Ovary (tissue), 9 donors: ENCODE results near the gene ZW10. TPM values are rescaled to one million over a fixed set of nuclear protein-coding genes. Genes with fewer than 3 reads are reported as not detected.

Experiments used
- DNase-seq, 5 donors: peaks; one replicate each; pipeline ENCODE4 v3.0.0-alpha.2; 2019 to 2020
- H3K27ac ChIP-seq, 2 donors: fragments of 200-600 bp; one replicate each; pipeline versions ENCODE4 v1.5.1 to v1.8.0; 2019 to 2022
- H3K27me3 ChIP-seq: fragments of 200-600 bp; one replicate; pipeline ENCODE4 v1.8.0; 2022
- H3K36me3 ChIP-seq: fragments of 200-600 bp; sonication (generic); one replicate; pipeline ENCODE4 v1.5.1; 2019
- H3K4me1 ChIP-seq: one replicate; pipeline ENCODE4 v1.8.1; 2013; ENCODE audit warnings: mild to moderate bottlenecking, moderate library complexity; ENCODE audit not compliant: insufficient read depth
- H3K4me3 ChIP-seq: fragments of 200-600 bp; sonication (generic); one replicate; pipeline ENCODE4 v1.5.1; 2017
- H3K9me3 ChIP-seq, 2 donors: fragments of 200-600 bp in 1 of 2; sonication (generic) in 1 of 2; one replicate each; pipeline versions ENCODE4 v1.5.1 to v1.8.1; 2013 to 2019; ENCODE audit warnings: mild to moderate bottlenecking in 1 of 2, moderate library complexity in 1 of 2
- EP300 ChIP-seq: sonication (generic); formaldehyde crosslinking; IDR thresholded peaks from one replicate; pipeline ENCODE4 v1.6.1; 2017; ENCODE audit warnings: antibody characterized with exemption
- POLR2A ChIP-seq: fragments of 450-650 bp; IDR thresholded peaks from one replicate; pipeline ENCODE4 v1.6.1; 2017; ENCODE audit warnings: antibody characterized with exemption, mild to moderate bottlenecking, moderate library complexity
- WGBS, 3 donors: extraction: QIAGEN DNeasy Blood & Tissue Kit in 1 of 3; methylation state at CpG; one replicate each; pipeline versions ENCODE4 v1.1.5 to v1.1.7; 2013 to 2017; 5-methylcytosine and 5-hydroxymethylcytosine counted together
- intact Hi-C, 4 donors: fragments of 100-400 bp; cut with DNase I; formaldehyde crosslinking; loops; one replicate each; pipeline versions ENCODE4 v1.11.0 to v1.15.1; 2022 to 2023
- polyA plus RNA-seq, 2 donors: library from polyadenylated mRNA; stranded (reverse); fragments of 200-250 nt in 1 of 2; fragments of 350-450 nt in 1 of 2; fragmentation: Illumina TruSeq in 1 of 2; extraction: RNeasy Lipid Tissue Mini Kit (QIAGEN cat#74804) in 1 of 2; gene quantifications; one replicate each; pipeline ENCODE4 v1.2.3, GENCODE V29; 2013 to 2014
- small RNA-seq: library from RNA; depleted of rRNA; stranded (forward); fragments of <200 nt; gene quantifications from one replicate; pipeline ENCODE3, GENCODE V24; 2016
- total RNA-seq, 7 donors: library from RNA; depleted of rRNA in 2 of 7; stranded (reverse); fragments of >200 nt in 2 of 7; fragmentation: NEBNext Ultra II Directional in 3 of 7; extraction: Animal tissue kit (Norgen Biotek cat#: 25700) in 3 of 7; gene quantifications; one replicate each; pipeline versions ENCODE4 v1.1.0 to v1.2.4, GENCODE V29; 2016 to 2023
- TF ChIP-seq, protein P1 (sequence below), 3 donors: fragments of 450-650 bp in 2 of 3; fragments of 200-600 bp in 1 of 3; IDR thresholded peaks; one replicate each; pipeline versions ENCODE4 v1.5.1 to v1.8.0; 2016 to 2022; ENCODE audit warnings: antibody characterized with exemption in 3 of 3, mild to moderate bottlenecking in 1 of 3
- donor health status: DM: no; HTN: no; CAD: no; lungs with moderate emphysema.
- donor health status: DM: no; HTN: no; CAD: no.
- donor health status: Bipolar disorder and iron deficiency.
- donor health status: DM: yes; HTN: yes; CAD: no.
- donor health status: DM: no; HTN: no; CAD: no.
- donor health status: DM: yes; HTN: yes; CAD: no.

ZW10 gene
- total and polyA plus RNA-seq, 9 donors: 7.0 to 12.6 (median 11.7) TPM

DNA sequence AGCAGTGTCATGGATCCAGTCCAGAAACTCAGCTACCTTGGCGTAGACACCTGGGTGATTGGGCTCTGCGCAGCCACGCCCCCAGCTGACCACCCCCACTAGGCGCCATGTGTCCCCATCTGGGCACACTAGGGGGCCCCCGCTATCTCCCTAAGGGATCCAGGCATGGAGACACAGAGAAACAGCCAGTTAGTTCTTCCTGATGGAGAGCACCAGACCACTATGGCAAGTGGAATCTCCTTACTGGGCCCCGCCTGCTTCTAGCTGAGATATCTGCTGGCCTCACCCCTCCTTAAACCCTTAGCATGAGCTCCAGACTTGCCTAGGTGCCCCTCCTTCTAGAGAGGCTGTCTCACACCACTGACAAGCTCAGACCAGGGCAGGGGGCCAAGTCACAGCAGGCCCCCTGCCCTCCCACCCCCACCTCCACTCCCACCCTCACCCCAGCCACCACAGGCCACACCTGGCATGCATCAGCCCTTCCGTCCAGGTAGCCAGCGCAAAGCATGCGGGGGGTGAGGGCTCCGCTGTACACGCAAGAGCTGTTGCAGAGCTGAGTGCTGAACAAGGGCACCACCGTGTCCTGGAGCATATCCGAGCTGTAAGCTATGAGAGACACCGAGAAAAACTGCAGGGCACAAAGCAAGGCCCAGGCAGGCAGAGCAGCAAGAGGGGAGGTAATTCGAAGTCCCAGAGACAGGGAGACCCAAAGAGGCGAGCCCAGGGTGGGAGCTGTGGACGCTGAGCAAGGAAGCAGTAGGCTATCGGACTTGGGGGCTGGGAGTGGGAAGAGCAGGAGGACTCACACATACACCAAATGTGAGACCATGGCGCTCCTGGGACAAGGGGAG, 83.5 kb downstream of the ZW10 start:
- Histone ChIP-seq H3K9me3 (no peaks in the 10 kb centered on the region), H3K4me3 (no peak overlapping the region), H3K36me3 (no peaks in the 10 kb centered on the region), H3K27me3 (no peaks in the 10 kb centered on the region), H3K4me1 (no peaks in the 10 kb centered on the region), H3K27ac (no peak overlapping the region)
- no peak for DNase-seq
- intact Hi-C loops: no loop called here
- WGBS, 3 donors: 89 to 92% (median 92%) methylated on average over 19 of the region's 19 CpGs
- TF ChIP-seq, protein P1, sequence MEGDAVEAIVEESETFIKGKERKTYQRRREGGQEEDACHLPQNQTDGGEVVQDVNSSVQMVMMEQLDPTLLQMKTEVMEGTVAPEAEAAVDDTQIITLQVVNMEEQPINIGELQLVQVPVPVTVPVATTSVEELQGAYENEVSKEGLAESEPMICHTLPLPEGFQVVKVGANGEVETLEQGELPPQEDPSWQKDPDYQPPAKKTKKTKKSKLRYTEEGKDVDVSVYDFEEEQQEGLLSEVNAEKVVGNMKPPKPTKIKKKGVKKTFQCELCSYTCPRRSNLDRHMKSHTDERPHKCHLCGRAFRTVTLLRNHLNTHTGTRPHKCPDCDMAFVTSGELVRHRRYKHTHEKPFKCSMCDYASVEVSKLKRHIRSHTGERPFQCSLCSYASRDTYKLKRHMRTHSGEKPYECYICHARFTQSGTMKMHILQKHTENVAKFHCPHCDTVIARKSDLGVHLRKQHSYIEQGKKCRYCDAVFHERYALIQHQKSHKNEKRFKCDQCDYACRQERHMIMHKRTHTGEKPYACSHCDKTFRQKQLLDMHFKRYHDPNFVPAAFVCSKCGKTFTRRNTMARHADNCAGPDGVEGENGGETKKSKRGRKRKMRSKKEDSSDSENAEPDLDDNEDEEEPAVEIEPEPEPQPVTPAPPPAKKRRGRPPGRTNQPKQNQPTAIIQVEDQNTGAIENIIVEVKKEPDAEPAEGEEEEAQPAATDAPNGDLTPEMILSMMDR (IDR thresholded peaks at IDR 0.05): no peak
- TF ChIP-seq EP300 (no peak), POLR2A (no peak)

DNA sequence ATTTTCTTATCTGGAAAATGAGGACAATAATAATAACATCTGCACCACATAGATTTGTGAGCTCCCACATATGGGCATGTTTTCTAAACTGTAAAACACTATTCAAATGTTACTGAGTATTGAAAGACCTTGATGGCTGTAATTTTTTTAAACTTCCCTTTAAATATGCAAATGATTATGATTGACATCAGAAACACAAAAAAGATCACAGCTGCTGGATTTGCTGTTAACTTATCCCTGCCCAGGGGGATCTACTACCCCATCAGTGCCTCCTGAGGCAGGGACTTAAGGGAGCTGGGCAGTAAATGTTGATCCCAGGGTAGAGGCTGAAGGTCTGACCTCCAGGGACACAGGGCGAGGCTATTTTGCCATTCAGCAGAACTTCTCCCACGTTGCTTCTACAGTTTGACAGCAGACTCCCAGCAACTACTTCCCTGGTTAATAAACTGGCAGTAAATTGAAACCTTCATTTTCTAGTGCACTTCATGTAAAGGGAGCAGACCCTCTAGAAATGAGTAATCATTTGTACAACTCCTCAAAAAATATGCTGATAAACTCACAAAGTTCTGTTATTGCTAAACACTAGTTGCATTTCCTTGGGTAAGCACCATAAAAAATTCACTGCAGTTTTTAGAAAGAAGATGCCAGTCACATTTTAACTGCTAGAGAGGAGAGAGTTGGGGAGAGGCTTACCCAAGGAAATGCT, 87.7 kb downstream of the ZW10 start:
- no peak overlapping the region for H3K4me3 ChIP-seq
- H3K27ac ChIP-seq: no peak overlapping the region
- H3K9me3 ChIP-seq: no peaks in the 10 kb centered on the region
- no peaks in the 10 kb centered on the region for H3K4me1 ChIP-seq
- TF ChIP-seq POLR2A (no peak), EP300 (no peak)
- TF ChIP-seq, protein P1 (IDR thresholded peaks at IDR 0.05): no peak
- 48 to 64% (median 50%) methylated on average over 2 of the region's 2 CpGs for WGBS, 3 donors
- no peaks in the 10 kb centered on the region for H3K27me3 ChIP-seq
- intact Hi-C loops: no loop called here
- no peaks in the 10 kb centered on the region for H3K36me3 ChIP-seq
- DNase-seq: no peak

GRCh38 chr11:113684496-113684895, 89.0 kb downstream of the ZW10 start:
- H3K36me3 ChIP-seq: no peaks in the 10 kb centered on the region
- H3K4me3 ChIP-seq: no peak overlapping the region
- H3K27ac ChIP-seq: no peak overlapping the region
- no peaks in the 10 kb centered on the region for H3K27me3 ChIP-seq
- TF ChIP-seq POLR2A (no peak), EP300 (no peak)
- TF ChIP-seq, protein P1 (IDR thresholded peaks at IDR 0.05): no peak
- WGBS, 3 donors: 27 to 39% (median 34%) methylated on average over 5 of the region's 5 CpGs
- no peaks in the 10 kb centered on the region for H3K9me3 ChIP-seq
- no peak for DNase-seq
- H3K4me1 ChIP-seq: no peaks in the 10 kb centered on the region
- intact Hi-C loops: no loop called here

DNA sequence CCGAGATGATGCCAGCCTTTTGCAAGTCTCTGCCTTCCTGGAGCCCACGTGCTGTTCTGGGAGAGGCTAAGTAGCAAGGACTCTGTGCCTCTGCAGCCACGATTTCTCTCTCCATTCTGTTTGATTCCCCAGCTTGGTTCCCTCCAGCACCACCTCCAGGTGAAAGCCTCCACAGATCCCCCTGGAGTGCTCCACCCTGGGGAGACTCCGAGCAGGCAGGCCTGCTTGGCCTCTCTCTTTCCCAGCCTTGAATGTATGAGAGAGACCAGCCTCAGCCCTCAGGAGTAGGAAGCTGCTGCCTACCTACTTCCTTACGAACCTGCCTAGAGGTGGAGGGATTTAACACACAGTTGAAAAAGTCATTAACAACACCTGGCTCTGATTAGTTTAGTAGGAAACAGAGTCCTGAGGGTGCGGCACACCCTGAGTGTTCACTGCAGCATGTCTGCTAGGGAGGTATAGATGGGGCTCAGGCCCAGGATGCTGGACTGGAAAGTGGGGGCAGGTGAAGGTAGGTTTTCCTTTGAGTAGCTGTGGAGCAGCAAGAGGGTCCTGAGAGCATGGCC, 89.9 kb downstream of the ZW10 start:
- 84 to 96% (median 88%) methylated on average over 6 of the region's 6 CpGs for WGBS, 3 donors
- Histone ChIP-seq H3K4me1 (no peaks in the 10 kb centered on the region), H3K27me3 (no peaks in the 10 kb centered on the region), H3K36me3 (no peaks in the 10 kb centered on the region), H3K4me3 (no peak overlapping the region), H3K27ac (no peak overlapping the region), H3K9me3 (no peaks in the 10 kb centered on the region)
- intact Hi-C loops: no loop called here
- TF ChIP-seq, protein P1 (IDR thresholded peaks at IDR 0.05): no peak
- TF ChIP-seq EP300: no peak
- no peak for TF ChIP-seq POLR2A
- no peak for DNase-seq

Small RNAs within 50 kb of the gene (small RNA-seq; reads per million reads assigned to genes)
- not detected for gene LRRC37A13P
- not detected for gene RPS29P19

Other genes starting within 250 kb of the ZW10 start
- gene TMPRSS5, start 67.4 kb downstream of the ZW10 start, total RNA-seq: 1 to 10 TPM in 1 of 7 donors, under 1 TPM in 5, not detected in 1; 0.60 to 1.1 (median 0.84) TPM
- gene TMPRSS5, start 67.4 kb downstream of the ZW10 start, polyA plus RNA-seq: under 1 TPM in 1 of 2 donors, not detected in 1; 0.27 TPM
- gene CLDN25, start 6.1 kb upstream of the ZW10 start, total RNA-seq: not detected
- gene CLDN25, start 6.1 kb upstream of the ZW10 start, polyA plus RNA-seq: not detected
- 10 to 100 TPM; 13.5 to 29.5 (median 23.4) TPM for gene USP28, start 101.9 kb upstream of the ZW10 start, total RNA-seq
- 10 to 100 TPM; 11.0 to 25.2 TPM for gene USP28, start 101.9 kb upstream of the ZW10 start, polyA plus RNA-seq
- gene HTR3B, start 131.1 kb upstream of the ZW10 start, total RNA-seq: not detected
- gene HTR3B, start 131.1 kb upstream of the ZW10 start, polyA plus RNA-seq: not detected
- not detected for gene HTR3A, start 201.4 kb upstream of the ZW10 start, total RNA-seq
- gene HTR3A, start 201.4 kb upstream of the ZW10 start, polyA plus RNA-seq: not detected